ENCODE measurements around the gene RFT1.
"Not testable (repeated sequence)": the region's sequence is repeated elsewhere in the genome, so short reads cannot be mapped to it uniquely, and the experiment has no call there.

Gene RFT1

GRCh38 chr3:53163444-53164387, 33.5 kb upstream of the RFT1 start:
- no peak for DNase-seq

GRCh38 chr3:53162672-53163443, 32.6 kb upstream of the RFT1 start:
- DNase-seq: no peak

GRCh38 chr3:53161820-53162671, 31.8 kb upstream of the RFT1 start:
- no peak for DNase-seq

- DNase-seq: no peak
Observed at GRCh38 chr3:53161450-53161819, 31.2 kb upstream of the RFT1 start.

GRCh38 chr3:53160660-53161449, 30.6 kb upstream of the RFT1 start, which contains the start of gene PRKCD:
TSS of gene PRKCD (plus strand) at chr3:53161209. CDS start at chr3:53178423, 17,214 bp downstream.
- peak; percentile 89 for DNase-seq

GRCh38 chr3:53160061-53160659, 29.9 kb upstream of the RFT1 start:
- no peak for DNase-seq

GRCh38 chr3:53159156-53160060, 29.2 kb upstream of the RFT1 start:
- DNase-seq: no peak

- no peak for DNase-seq
Observed at GRCh38 chr3:53158765-53159155, 28.5 kb upstream of the RFT1 start.

- no peak for DNase-seq
Observed at GRCh38 chr3:53157974-53158580, 27.8 kb upstream of the RFT1 start.

- DNase-seq: no peak
Observed at GRCh38 chr3:53156368-53156834, 26.2 kb upstream of the RFT1 start.

- no peak for DNase-seq
Observed at GRCh38 chr3:53155760-53156159, 25.5 kb upstream of the RFT1 start.

GRCh38 chr3:53154881-53155285, 24.6 kb upstream of the RFT1 start:
- DNase-seq: no peak

GRCh38 chr3:53153980-53154379, 23.7 kb upstream of the RFT1 start:
- no peak for DNase-seq

GRCh38 chr3:53153264-53153823, 23.1 kb upstream of the RFT1 start:
- no peak for DNase-seq

- no peak for DNase-seq
Observed at GRCh38 chr3:53151870-53152660, 21.8 kb upstream of the RFT1 start.

- DNase-seq: no peak
Observed at GRCh38 chr3:53151465-53151864, 21.2 kb upstream of the RFT1 start.

GRCh38 chr3:53151086-53151438, 20.8 kb upstream of the RFT1 start:
- DNase-seq: not testable (repeated sequence)

GRCh38 chr3:53150247-53151085, 20.2 kb upstream of the RFT1 start:
- DNase-seq: no peak

Data from right forelimb (tissue), 1 donor.